B cell (primary cell): ENCODE measurements around the gene CBX2. TPM values are rescaled to one million over a fixed set of nuclear protein-coding genes. Genes with fewer than 3 reads are reported as not detected.

Experiments
- ATAC-seq: fragments of 200-7000 bp; cut with Tn5 transposase; one replicate; pipeline ENCODE4 v1.10.0; 2021; ENCODE audit warnings: low read depth, mild to moderate bottlenecking, moderate number of reproducible peaks, moderate library complexity
- CTCF ChIA-PET: fragments of 350-600 bp; sonication (Branson Sonifier 250); formaldehyde crosslinking; loops from one replicate; lab custom pipeline; 2021; ENCODE audit warnings: antibody characterized with exemption, inconsistent platforms; lab: Charles Lee
- POLR2A ChIA-PET: fragments of 350-600 bp; sonication (Branson Sonifier 250); formaldehyde crosslinking; loops from one replicate; lab custom pipeline; 2021; ENCODE audit warnings: antibody characterized with exemption; lab: Charles Lee
- DNase-seq: peaks from one replicate; pipeline ENCODE4 v3.0.0; 2013
- H2AFZ ChIP-seq: 2 replicates; pipeline ENCODE4 v1.6.1; 2012; ENCODE audit warnings: mild to moderate bottlenecking, low read depth, low read length; ENCODE audit not compliant: insufficient read depth, poor library complexity, severe bottlenecking
- H3K27ac ChIP-seq, 2 donors: 1 replicate in 1 of 2; 2 replicates in 1 of 2; pipeline ENCODE4 v1.5.1; 2012 to 2013; ENCODE audit warnings: low read length in 2 of 2, mild to moderate bottlenecking in 2 of 2, moderate library complexity in 1 of 2
- H3K27me3 ChIP-seq, 4 experiments: fragments of 200-600 bp in 1 of 4; sonication (generic) in 1 of 4; replicated peaks in 1 of 4; 1 replicate in 2 of 4; 2 replicates in 2 of 4; pipeline versions ENCODE4 v1.6.1 to v1.7.0; 2013 to 2016; ENCODE audit warnings: low read length in 3 of 4, mild to moderate bottlenecking in 2 of 4, mixed read lengths in 1 of 4, moderate library complexity in 1 of 4; ENCODE audit not compliant: insufficient read depth in 4 of 4, control insufficient read depth in 3 of 4; ENCODE audit errors: control extremely low read depth in 1 of 4
- H3K36me3 ChIP-seq, 2 experiments: replicated peaks in 1 of 2; 1 replicate in 1 of 2; 2 replicates in 1 of 2; pipeline versions ENCODE4 v1.6.1 to v1.7.1; 2013; ENCODE audit warnings: low read length in 1 of 2; ENCODE audit not compliant: insufficient read depth in 2 of 2, control insufficient read depth in 1 of 2; ENCODE audit errors: control extremely low read depth in 1 of 2, extremely low read depth in 1 of 2
- H3K4me1 ChIP-seq, 2 donors: fragments of 200-600 bp in 1 of 2; sonication (generic) in 1 of 2; 1 replicate in 1 of 2; 2 replicates in 1 of 2; pipeline versions ENCODE4 v1.5.1 to v1.6.1; 2013 to 2017; ENCODE audit warnings: low read length in 2 of 2; ENCODE audit not compliant: control insufficient read depth in 2 of 2, insufficient read depth in 2 of 2
- H3K4me2 ChIP-seq: replicated peaks from 2 replicates; pipeline ENCODE3; 2012; ENCODE audit warnings: mild to moderate bottlenecking, low read depth, low read length; ENCODE audit not compliant: poor library complexity, severe bottlenecking
- H3K4me3 ChIP-seq, 5 experiments: fragments of 200-600 bp in 1 of 5; sonication (generic) in 1 of 5; 1 replicate in 3 of 5; 2 replicates in 2 of 5; pipeline versions ENCODE4 v1.5.1 to v1.7.0; 2011 to 2016; ENCODE audit warnings: low read length in 4 of 5, mild to moderate bottlenecking in 4 of 5, low read depth in 2 of 5, control low read depth in 1 of 5, moderate library complexity in 1 of 5; ENCODE audit not compliant: insufficient read depth in 1 of 5; ENCODE audit errors: control extremely low read depth in 1 of 5, extremely low read depth in 1 of 5
- H3K79me2 ChIP-seq: fragments of 200-600 bp; sonication (generic); one replicate; pipeline ENCODE4 v1.6.0; 2016; ENCODE audit warnings: low read length; ENCODE audit not compliant: control insufficient read depth, insufficient read depth
- H3K9ac ChIP-seq: fragments of 200-600 bp; sonication (generic); 2 replicates; pipeline ENCODE4 v1.6.1; 2017; ENCODE audit warnings: mild to moderate bottlenecking, low read length, moderate library complexity
- H3K9me3 ChIP-seq, 3 donors: one replicate each; pipeline versions ENCODE4 v1.6.1 to v1.7.1; 2013; ENCODE audit warnings: low read length in 2 of 3; ENCODE audit not compliant: control insufficient read depth in 2 of 3, insufficient read depth in 1 of 3; ENCODE audit errors: control extremely low read depth in 1 of 3
- H4K20me1 ChIP-seq: 2 replicates; pipeline ENCODE4 v1.6.0; 2012; ENCODE audit warnings: mild to moderate bottlenecking, low read length; ENCODE audit not compliant: insufficient read depth, control insufficient read depth, poor library complexity, severe bottlenecking
- H3K27ac Mint-ChIP-seq: one replicate; pipeline ENCODE4 v1.8.0; 2021; ENCODE audit warnings: mixed read lengths
- H3K27me3 Mint-ChIP-seq: one replicate; pipeline ENCODE4 v1.8.0; 2021; ENCODE audit warnings: mixed read lengths
- H3K4me1 Mint-ChIP-seq: one replicate; pipeline ENCODE4 v1.8.0; 2021; ENCODE audit warnings: mixed read lengths
- H3K4me3 Mint-ChIP-seq: one replicate; pipeline ENCODE4 v1.8.0; 2021; ENCODE audit warnings: mixed read lengths
- H3K9me3 Mint-ChIP-seq: one replicate; pipeline ENCODE4 v1.8.0; 2022; ENCODE audit warnings: mixed read lengths; ENCODE audit not compliant: insufficient read depth
- EZH2 ChIP-seq: IDR thresholded peaks from 2 replicates; pipeline ENCODE4 v1.6.1; 2012; ENCODE audit warnings: borderline replicate concordance, low read depth, mild to moderate bottlenecking, moderate library complexity, low read length; ENCODE audit not compliant: insufficient read depth, poor library complexity, severe bottlenecking
- WGBS: methylation state at CpG from one replicate; pipeline ENCODE4 v1.1.5; 2013; ENCODE audit warnings: missing lambda C conversion rate; ENCODE audit not compliant: insufficient coverage; 5-methylcytosine and 5-hydroxymethylcytosine counted together
- intact Hi-C: fragments of 100-400 bp; cut with micrococcal nuclease; formaldehyde crosslinking; loops from one replicate; pipeline ENCODE4 v1.10.0; 2022
- polyA plus RNA-seq: library from polyadenylated mRNA; depleted of rRNA; stranded (reverse); fragments of >200 nt; gene quantifications from 2 replicates; pipeline ENCODE4 v1.2.3, GENCODE V29; 2012
- total RNA-seq, 2 donors: library from RNA; stranded (reverse); fragments of 120-200 nt in 1 of 2; gene quantifications; 1 replicate in 1 of 2; 2 replicates in 1 of 2; pipeline versions ENCODE4 v1.2.3 to v1.2.4, GENCODE V29; 2013 to 2022
- TF ChIP-seq, protein P1 (sequence below): fragments of 200-600 bp; IDR thresholded peaks from one replicate; pipeline ENCODE4 v1.8.0; 2022; ENCODE audit warnings: antibody characterized with exemption, mild to moderate bottlenecking

The CBX2 gene
- total and polyA plus RNA-seq, 2 donors (not counting 1 experiment from before 2014, with no cell fraction given) = 0.10 to 0.47 TPM

GRCh38 chr17:79835470-79835899 lies 57.5 kb downstream of the CBX2 start:
- no peak overlapping the region for H2AFZ ChIP-seq
- peaks cover 44% of the 10 kb centered on the region for H3K79me2 ChIP-seq
- peaks cover 0 to 12% (median 0%) of the 10 kb centered on the region in 3 donors for H3K9me3 ChIP-seq
- ChIA-PET POLR2A (interaction anchor here (0.7 to 1.4 kb wide), 2 partner anchors 14 to 31 kb away, joined by 3 to 4 read pairs; no protein-coding TSS in a partner anchor), CTCF (interaction anchor here (0.8 to 3.4 kb wide), 6 partner anchors 10 to 90 kb away, joined by 3 to 19 read pairs (median 4); no protein-coding TSS in a partner anchor)
- H3K4me3 Mint-ChIP-seq = peak overlapping the region; percentile 37
- peaks cover 30 to 64% of the 10 kb centered on the region in 2 donors for H3K4me1 ChIP-seq
- no peak overlapping the region for H3K9ac ChIP-seq
- H3K27ac ChIP-seq = no peak overlapping the region
- no peak overlapping the region for H3K4me3 ChIP-seq
- intact Hi-C loops = loop anchor here (5.0 to 10.0 kb wide), 3 partner anchors 88 to 1701 kb away; partner anchors contain the start of genes ENPP7 and TMC8
- DNase-seq (no peak), ATAC-seq (no peak)
- TF ChIP-seq, protein P1, sequence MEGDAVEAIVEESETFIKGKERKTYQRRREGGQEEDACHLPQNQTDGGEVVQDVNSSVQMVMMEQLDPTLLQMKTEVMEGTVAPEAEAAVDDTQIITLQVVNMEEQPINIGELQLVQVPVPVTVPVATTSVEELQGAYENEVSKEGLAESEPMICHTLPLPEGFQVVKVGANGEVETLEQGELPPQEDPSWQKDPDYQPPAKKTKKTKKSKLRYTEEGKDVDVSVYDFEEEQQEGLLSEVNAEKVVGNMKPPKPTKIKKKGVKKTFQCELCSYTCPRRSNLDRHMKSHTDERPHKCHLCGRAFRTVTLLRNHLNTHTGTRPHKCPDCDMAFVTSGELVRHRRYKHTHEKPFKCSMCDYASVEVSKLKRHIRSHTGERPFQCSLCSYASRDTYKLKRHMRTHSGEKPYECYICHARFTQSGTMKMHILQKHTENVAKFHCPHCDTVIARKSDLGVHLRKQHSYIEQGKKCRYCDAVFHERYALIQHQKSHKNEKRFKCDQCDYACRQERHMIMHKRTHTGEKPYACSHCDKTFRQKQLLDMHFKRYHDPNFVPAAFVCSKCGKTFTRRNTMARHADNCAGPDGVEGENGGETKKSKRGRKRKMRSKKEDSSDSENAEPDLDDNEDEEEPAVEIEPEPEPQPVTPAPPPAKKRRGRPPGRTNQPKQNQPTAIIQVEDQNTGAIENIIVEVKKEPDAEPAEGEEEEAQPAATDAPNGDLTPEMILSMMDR = no peak
- no peak for TF ChIP-seq EZH2
- no peaks in the 10 kb centered on the region for H3K9me3 Mint-ChIP-seq
- peaks cover 0 to 34% of the 10 kb centered on the region in 2 experiments for H3K36me3 ChIP-seq
- H3K4me1 Mint-ChIP-seq = peaks cover 40% of the 10 kb centered on the region
- no peak overlapping the region for H3K27ac Mint-ChIP-seq
- H4K20me1 ChIP-seq = peaks cover 90% of the 10 kb centered on the region
- no peaks in the 10 kb centered on the region for H3K27me3 Mint-ChIP-seq
- 94% methylated on average over 5 of the region's 13 CpGs for WGBS
- H3K27me3 ChIP-seq = peaks cover 0 to 11% (median 4%) of the 10 kb centered on the region in 4 experiments
- peak overlapping the region; percentile 94 for H3K4me2 ChIP-seq

DNA sequence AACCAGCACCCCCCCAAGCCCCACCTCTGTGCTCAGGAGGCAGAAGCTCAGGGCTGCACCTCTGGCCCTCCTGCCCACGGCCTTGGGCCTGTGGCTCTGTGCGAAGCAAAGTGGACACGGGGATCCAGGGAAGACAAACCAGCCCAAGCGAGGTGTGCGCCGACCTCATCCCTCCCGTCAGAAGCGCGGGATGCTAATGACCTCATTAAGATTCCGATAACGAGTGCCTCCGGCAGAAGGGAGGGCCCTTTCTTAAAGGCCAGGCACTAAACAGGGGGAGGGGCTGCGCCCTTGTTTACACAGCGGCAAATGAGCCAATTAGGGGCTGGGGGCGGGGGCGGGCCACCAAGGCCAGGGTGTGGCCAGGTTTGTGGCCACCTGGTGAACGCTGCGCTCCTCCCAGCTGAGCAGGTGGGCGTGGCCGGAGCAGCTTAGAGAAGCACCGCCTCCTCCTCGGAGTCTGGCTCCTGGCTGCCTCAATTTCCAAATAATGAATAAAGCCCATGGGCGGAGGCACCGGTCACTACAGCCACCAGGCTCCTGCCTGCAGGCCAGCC lies 58.1 kb downstream of the CBX2 start:
- ATAC-seq = no peak
- no peaks in the 10 kb centered on the region for H3K9me3 Mint-ChIP-seq
- H3K27ac Mint-ChIP-seq = no peak overlapping the region
- H3K4me3 Mint-ChIP-seq = peak overlapping the region; percentile 98
- H3K27me3 Mint-ChIP-seq = peaks cover 3% of the 10 kb centered on the region
- Histone ChIP-seq H3K27me3 (peaks cover 0 to 15% (median 9%) of the 10 kb centered on the region in 4 experiments), H3K36me3 (peaks cover 0 to 34% of the 10 kb centered on the region in 2 experiments), H4K20me1 (peaks cover 90% of the 10 kb centered on the region), H3K4me1 (peaks cover 35 to 69% of the 10 kb centered on the region in 2 donors), H3K9ac (no peak overlapping the region), H2AFZ (no peak overlapping the region), H3K4me3 (peak overlapping the region in 1 of 5 experiments; percentile 86), H3K27ac (no peak overlapping the region), H3K9me3 (peaks cover 0 to 17% (median 0%) of the 10 kb centered on the region in 3 donors), H3K79me2 (peaks cover 44% of the 10 kb centered on the region), H3K4me2 (peak overlapping the region; percentile 94)
- no peak for DNase-seq
- 95% methylated on average over 24 of the region's 24 CpGs for WGBS
- CTCF ChIA-PET = interaction anchor here (1.0 to 3.4 kb wide), 12 partner anchors 10 to 91 kb away, joined by 3 to 19 read pairs (median 4); partner anchors contain the start of gene CBX8
- POLR2A ChIA-PET = interaction anchor here (0.5 to 1.7 kb wide), 5 partner anchors 9 to 93 kb away, joined by 3 to 10 read pairs (median 5); no protein-coding TSS in a partner anchor
- TF ChIP-seq EZH2 = no peak
- TF ChIP-seq, protein P1 = no peak
- intact Hi-C loops = loop anchor here (5.0 to 10.0 kb wide), 3 partner anchors 89 to 1701 kb away; partner anchors contain the start of genes ENPP7 and TMC8
- peaks cover 43% of the 10 kb centered on the region for H3K4me1 Mint-ChIP-seq
